Measurements from ENCODE around the gene PNPLA4.

PNPLA4 gene

DNA sequence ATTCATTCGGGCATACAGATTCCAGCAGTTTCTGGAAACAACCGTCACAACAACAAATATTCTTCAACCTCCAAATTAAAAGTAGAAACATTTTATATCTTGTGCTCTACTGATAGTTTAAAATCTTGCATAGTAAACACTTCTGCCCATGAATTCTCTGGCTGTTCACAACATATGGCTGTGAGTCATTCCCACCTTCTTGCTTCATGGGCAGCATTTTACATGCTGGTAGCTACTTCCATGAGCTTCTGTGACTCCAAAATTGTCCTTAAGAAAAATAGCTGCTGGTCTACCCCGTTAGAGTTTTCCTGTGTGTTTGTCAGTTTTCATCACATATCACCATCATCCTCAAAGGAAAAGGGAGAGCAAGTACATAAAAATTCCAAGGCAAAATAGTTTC lies 22.7 kb downstream of the PNPLA4 start:
- H3K9me3 Mint-ChIP-seq = no peaks in the 10 kb centered on the region
- H3K36me3 Mint-ChIP-seq (ENCODE audit: low read depth) = peaks cover 41% of the 10 kb centered on the region
- H3K27ac Mint-ChIP-seq = no peak overlapping the region
- H3K27me3 Mint-ChIP-seq (ENCODE audit: low read depth, poor library complexity) = no peaks in the 10 kb centered on the region
- H3K4me3 Mint-ChIP-seq = no peak overlapping the region
- no peak for DNase-seq
- TF ChIP-seq, protein P1, sequence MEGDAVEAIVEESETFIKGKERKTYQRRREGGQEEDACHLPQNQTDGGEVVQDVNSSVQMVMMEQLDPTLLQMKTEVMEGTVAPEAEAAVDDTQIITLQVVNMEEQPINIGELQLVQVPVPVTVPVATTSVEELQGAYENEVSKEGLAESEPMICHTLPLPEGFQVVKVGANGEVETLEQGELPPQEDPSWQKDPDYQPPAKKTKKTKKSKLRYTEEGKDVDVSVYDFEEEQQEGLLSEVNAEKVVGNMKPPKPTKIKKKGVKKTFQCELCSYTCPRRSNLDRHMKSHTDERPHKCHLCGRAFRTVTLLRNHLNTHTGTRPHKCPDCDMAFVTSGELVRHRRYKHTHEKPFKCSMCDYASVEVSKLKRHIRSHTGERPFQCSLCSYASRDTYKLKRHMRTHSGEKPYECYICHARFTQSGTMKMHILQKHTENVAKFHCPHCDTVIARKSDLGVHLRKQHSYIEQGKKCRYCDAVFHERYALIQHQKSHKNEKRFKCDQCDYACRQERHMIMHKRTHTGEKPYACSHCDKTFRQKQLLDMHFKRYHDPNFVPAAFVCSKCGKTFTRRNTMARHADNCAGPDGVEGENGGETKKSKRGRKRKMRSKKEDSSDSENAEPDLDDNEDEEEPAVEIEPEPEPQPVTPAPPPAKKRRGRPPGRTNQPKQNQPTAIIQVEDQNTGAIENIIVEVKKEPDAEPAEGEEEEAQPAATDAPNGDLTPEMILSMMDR (IDR thresholded peaks at IDR 0.05) = no peak
- no peaks in the 10 kb centered on the region for H3K4me1 Mint-ChIP-seq

DNA sequence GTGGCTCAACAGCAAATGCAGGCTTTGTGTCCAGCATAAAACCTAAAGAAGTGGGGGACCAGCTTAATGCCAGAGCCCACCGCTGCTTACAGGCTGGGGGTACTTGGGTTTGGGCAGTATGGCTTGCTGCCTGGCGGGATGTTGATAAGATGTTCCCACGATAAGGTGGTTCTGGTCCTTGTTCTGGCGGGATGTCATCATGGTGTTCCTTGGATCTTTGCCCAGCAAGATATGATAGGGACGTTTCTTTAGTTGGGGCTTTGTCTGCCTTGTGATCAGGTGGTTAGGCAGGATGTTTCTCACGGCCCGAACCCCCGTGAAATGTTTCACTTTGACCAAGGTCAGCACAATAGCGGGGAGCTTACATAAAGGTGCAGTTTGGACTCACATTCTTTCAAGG lies 35.3 kb downstream of the PNPLA4 start:
- Mint-ChIP-seq H3K9me3 (no peaks in the 10 kb centered on the region), H3K27ac (no peak overlapping the region), H3K4me3 (no peak overlapping the region), H3K27me3 (ENCODE audit: low read depth, poor library complexity) (no peaks in the 10 kb centered on the region), H3K4me1 (no peaks in the 10 kb centered on the region), H3K36me3 (ENCODE audit: low read depth) (no peaks in the 10 kb centered on the region)
- DNase-seq = no peak
- TF ChIP-seq, protein P1 (IDR thresholded peaks at IDR 0.05) = no peak

GRCh38 chrX:7889680-7890079 lies 37.5 kb downstream of the PNPLA4 start:
- no peak for DNase-seq
- TF ChIP-seq, protein P1 (IDR thresholded peaks at IDR 0.05) = no peak
- H3K4me3 Mint-ChIP-seq = no peak overlapping the region
- H3K9me3 Mint-ChIP-seq = no peaks in the 10 kb centered on the region
- no peaks in the 10 kb centered on the region for H3K36me3 Mint-ChIP-seq (ENCODE audit: low read depth)
- no peaks in the 10 kb centered on the region for H3K27me3 Mint-ChIP-seq (ENCODE audit: low read depth, poor library complexity)
- no peaks in the 10 kb centered on the region for H3K4me1 Mint-ChIP-seq
- H3K27ac Mint-ChIP-seq = no peak overlapping the region

- Mint-ChIP-seq H3K9me3 (no peaks in the 10 kb centered on the region), H3K27me3 (ENCODE audit: low read depth, poor library complexity) (no peaks in the 10 kb centered on the region), H3K27ac (no peak overlapping the region), H3K36me3 (ENCODE audit: low read depth) (no peaks in the 10 kb centered on the region), H3K4me1 (no peaks in the 10 kb centered on the region), H3K4me3 (no peak overlapping the region)
- DNase-seq = no peak
- TF ChIP-seq, protein P1 (IDR thresholded peaks at IDR 0.05) = no peak
Measured at GRCh38 chrX:7889135-7889534, 38.1 kb downstream of the PNPLA4 start.

DNA sequence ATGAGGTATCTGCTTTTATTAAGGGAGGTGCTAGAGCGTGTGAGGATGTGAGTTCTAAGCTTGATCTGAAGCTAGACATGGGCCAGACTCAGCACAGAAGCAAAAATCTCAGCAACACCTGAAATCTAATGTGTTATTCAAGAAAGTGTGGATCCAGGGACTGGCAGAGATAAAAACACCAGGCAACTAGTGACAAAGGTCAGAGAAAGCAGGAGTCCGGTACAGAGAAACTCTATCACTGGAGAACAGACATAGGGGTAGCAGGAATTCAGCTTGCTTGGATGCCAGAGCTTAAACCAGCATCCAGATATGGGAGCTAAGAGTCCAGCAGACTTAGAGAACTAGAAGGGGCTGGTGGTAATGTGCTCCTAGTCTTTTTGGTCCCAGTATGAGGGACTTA lies 50.3 kb downstream of the PNPLA4 start:
- H3K27me3 Mint-ChIP-seq (ENCODE audit: low read depth, poor library complexity) = no peaks in the 10 kb centered on the region
- no peaks in the 10 kb centered on the region for H3K9me3 Mint-ChIP-seq
- DNase-seq = no peak
- no peak overlapping the region for H3K4me3 Mint-ChIP-seq
- no peak overlapping the region for H3K27ac Mint-ChIP-seq
- H3K4me1 Mint-ChIP-seq = no peaks in the 10 kb centered on the region
- no peaks in the 10 kb centered on the region for H3K36me3 Mint-ChIP-seq (ENCODE audit: low read depth)
- TF ChIP-seq, protein P1 (IDR thresholded peaks at IDR 0.05) = no peak

- TF ChIP-seq, protein P1 (IDR thresholded peaks at IDR 0.05) = no peak
- Mint-ChIP-seq H3K4me3 (no peak overlapping the region), H3K4me1 (no peaks in the 10 kb centered on the region), H3K27me3 (ENCODE audit: low read depth, poor library complexity) (no peaks in the 10 kb centered on the region), H3K27ac (no peak overlapping the region), H3K9me3 (peaks cover 4% of the 10 kb centered on the region), H3K36me3 (ENCODE audit: low read depth) (no peaks in the 10 kb centered on the region)
- no peak for DNase-seq
Measured at GRCh38 chrX:7872042-7872441, 55.2 kb downstream of the PNPLA4 start.

Data from nephron progenitor cell (in vitro differentiated cells).